ENCODE data around the gene ZDHHC1.

ZDHHC1 gene

GRCh38 chr16:67345401-67345800 lies 70.9 kb downstream of the ZDHHC1 start:
- no peak overlapping the region for H3K9ac ChIP-seq (ENCODE audit: low read depth, low read length)

More at GRCh38 chr16:67345401-67345800, 70.9 kb downstream of the ZDHHC1 start:
- H3K36me3 ChIP-seq (ENCODE audit: insufficient read depth, low read length) = no peaks in the 10 kb centered on the region
- H3K4me3 ChIP-seq (ENCODE audit: low read length) = no peak overlapping the region
- H3K27ac ChIP-seq (ENCODE audit: low read depth, low read length) = no peak overlapping the region
- no peaks in the 10 kb centered on the region for H3K9me3 ChIP-seq (ENCODE audit: insufficient read depth, low read depth, low read length)
- no peaks in the 10 kb centered on the region for H3K27me3 ChIP-seq (ENCODE audit: insufficient read depth, low read length)
- 93% methylated on average over 1 of the region's 1 CpG for WGBS
- no peaks in the 10 kb centered on the region for H3K4me1 ChIP-seq (ENCODE audit: insufficient read depth, low read length)

All from HUES64 (cell line).